ENCODE results near the gene TMEM132D. TPM values are rescaled to one million over a fixed set of nuclear protein-coding genes. Genes with fewer than 3 reads are reported as not detected.

TMEM132D gene
- total RNA-seq, 1 donor, result not detected

DNA sequence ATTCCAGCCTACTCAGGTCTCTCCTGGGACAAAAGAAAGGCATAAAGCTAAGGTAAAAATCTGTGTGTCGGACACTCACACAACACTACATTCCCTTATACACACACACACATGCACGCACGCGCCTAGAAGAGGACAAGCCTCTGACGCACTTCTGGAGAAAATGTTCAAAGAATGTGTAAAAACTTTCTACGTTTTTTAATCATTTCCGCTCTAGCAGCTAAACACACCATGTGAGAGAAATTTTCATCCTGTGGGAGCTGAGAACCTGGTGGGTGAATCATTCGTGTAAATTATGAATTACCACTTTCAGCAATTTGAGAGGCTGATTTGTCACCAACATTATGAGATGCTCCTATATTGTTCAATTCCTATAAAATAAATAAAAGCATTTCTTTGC lies 494.5 kb downstream of the TMEM132D start:
- H3K36me3 ChIP-seq (ENCODE audit: insufficient read depth, low read length), result no peaks in the 10 kb centered on the region
- H3K27ac ChIP-seq (ENCODE audit: low read depth, low read length), result no peak overlapping the region
- no peaks in the 10 kb centered on the region for H3K4me1 ChIP-seq (ENCODE audit: insufficient read depth, low read length)
- H3K79me2 ChIP-seq (ENCODE audit: insufficient read depth, low read length), result no peaks in the 10 kb centered on the region
- no peak for DNase-seq (ENCODE audit: insufficient read length, low spot score, missing footprints)
- H3K27me3 ChIP-seq (ENCODE audit: insufficient read depth, low read length), result no peaks in the 10 kb centered on the region
- peaks cover 3% of the 10 kb centered on the region for H3K9me3 ChIP-seq (ENCODE audit: low read depth, low read length)
- no peak overlapping the region for H3K4me3 ChIP-seq (ENCODE audit: insufficient read depth, low read length)
- no peaks in the 10 kb centered on the region for H4K20me1 ChIP-seq (ENCODE audit: insufficient read depth, low read length)
- H2AFZ ChIP-seq (ENCODE audit: low read length), result no peak overlapping the region
- TF ChIP-seq, protein P1, sequence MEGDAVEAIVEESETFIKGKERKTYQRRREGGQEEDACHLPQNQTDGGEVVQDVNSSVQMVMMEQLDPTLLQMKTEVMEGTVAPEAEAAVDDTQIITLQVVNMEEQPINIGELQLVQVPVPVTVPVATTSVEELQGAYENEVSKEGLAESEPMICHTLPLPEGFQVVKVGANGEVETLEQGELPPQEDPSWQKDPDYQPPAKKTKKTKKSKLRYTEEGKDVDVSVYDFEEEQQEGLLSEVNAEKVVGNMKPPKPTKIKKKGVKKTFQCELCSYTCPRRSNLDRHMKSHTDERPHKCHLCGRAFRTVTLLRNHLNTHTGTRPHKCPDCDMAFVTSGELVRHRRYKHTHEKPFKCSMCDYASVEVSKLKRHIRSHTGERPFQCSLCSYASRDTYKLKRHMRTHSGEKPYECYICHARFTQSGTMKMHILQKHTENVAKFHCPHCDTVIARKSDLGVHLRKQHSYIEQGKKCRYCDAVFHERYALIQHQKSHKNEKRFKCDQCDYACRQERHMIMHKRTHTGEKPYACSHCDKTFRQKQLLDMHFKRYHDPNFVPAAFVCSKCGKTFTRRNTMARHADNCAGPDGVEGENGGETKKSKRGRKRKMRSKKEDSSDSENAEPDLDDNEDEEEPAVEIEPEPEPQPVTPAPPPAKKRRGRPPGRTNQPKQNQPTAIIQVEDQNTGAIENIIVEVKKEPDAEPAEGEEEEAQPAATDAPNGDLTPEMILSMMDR (IDR thresholded peaks at IDR 0.05; ENCODE audit: extremely low read depth, low read depth, low read length), result no peak
- no peak overlapping the region for H3K4me2 ChIP-seq (ENCODE audit: insufficient read depth, low read length)

GRCh38 chr12:129404556-129404955 lies 499.3 kb downstream of the TMEM132D start:
- H3K79me2 ChIP-seq (ENCODE audit: insufficient read depth, low read length), result no peaks in the 10 kb centered on the region
- H3K27me3 ChIP-seq (ENCODE audit: insufficient read depth, low read length), result no peaks in the 10 kb centered on the region
- no peak overlapping the region for H3K4me2 ChIP-seq (ENCODE audit: insufficient read depth, low read length)
- H3K9me3 ChIP-seq (ENCODE audit: low read depth, low read length), result peaks cover 2% of the 10 kb centered on the region
- H3K27ac ChIP-seq (ENCODE audit: low read depth, low read length), result no peak overlapping the region
- TF ChIP-seq, protein P1 (IDR thresholded peaks at IDR 0.05; ENCODE audit: extremely low read depth, low read depth, low read length), result no peak
- no peak overlapping the region for H2AFZ ChIP-seq (ENCODE audit: low read length)
- no peak overlapping the region for H3K4me3 ChIP-seq (ENCODE audit: insufficient read depth, low read length)
- no peak for DNase-seq (ENCODE audit: insufficient read length, low spot score, missing footprints)
- H3K36me3 ChIP-seq (ENCODE audit: insufficient read depth, low read length), result no peaks in the 10 kb centered on the region
- no peaks in the 10 kb centered on the region for H3K4me1 ChIP-seq (ENCODE audit: insufficient read depth, low read length)
- no peaks in the 10 kb centered on the region for H4K20me1 ChIP-seq (ENCODE audit: insufficient read depth, low read length)

DNA sequence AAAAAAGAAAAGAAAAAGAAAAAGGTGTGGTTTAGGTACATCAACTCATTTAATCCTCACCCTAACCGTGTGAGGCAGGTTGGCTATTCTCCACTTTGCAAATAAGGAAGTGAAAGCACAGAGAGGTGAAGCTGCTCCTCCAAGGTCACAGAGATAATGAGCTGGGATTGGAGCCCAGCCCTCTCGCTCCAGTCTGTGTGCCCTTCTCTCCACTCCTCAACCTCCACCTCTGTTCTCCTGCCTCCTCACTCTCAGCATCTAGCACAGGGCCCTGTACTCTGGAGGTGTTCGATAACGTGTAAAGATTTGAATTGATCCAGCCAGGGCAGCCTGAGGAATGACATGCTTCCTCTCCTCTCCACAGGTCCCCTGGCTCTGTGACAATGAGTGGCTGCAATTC lies 502.3 kb downstream of the TMEM132D start:
- H3K4me2 ChIP-seq (ENCODE audit: insufficient read depth, low read length), result no peak overlapping the region
- DNase-seq (ENCODE audit: insufficient read length, low spot score, missing footprints), result no peak
- H3K27ac ChIP-seq (ENCODE audit: low read depth, low read length), result no peak overlapping the region
- H3K9me3 ChIP-seq (ENCODE audit: low read depth, low read length), result peaks cover 9% of the 10 kb centered on the region
- H3K27me3 ChIP-seq (ENCODE audit: insufficient read depth, low read length), result no peaks in the 10 kb centered on the region
- TF ChIP-seq, protein P1 (IDR thresholded peaks at IDR 0.05; ENCODE audit: extremely low read depth, low read depth, low read length), result no peak
- no peak overlapping the region for H3K4me3 ChIP-seq (ENCODE audit: insufficient read depth, low read length)
- H3K36me3 ChIP-seq (ENCODE audit: insufficient read depth, low read length), result no peaks in the 10 kb centered on the region
- H3K79me2 ChIP-seq (ENCODE audit: insufficient read depth, low read length), result no peaks in the 10 kb centered on the region
- H4K20me1 ChIP-seq (ENCODE audit: insufficient read depth, low read length), result no peaks in the 10 kb centered on the region
- H3K4me1 ChIP-seq (ENCODE audit: insufficient read depth, low read length), result no peaks in the 10 kb centered on the region
- H2AFZ ChIP-seq (ENCODE audit: low read length), result no peak overlapping the region

DNA sequence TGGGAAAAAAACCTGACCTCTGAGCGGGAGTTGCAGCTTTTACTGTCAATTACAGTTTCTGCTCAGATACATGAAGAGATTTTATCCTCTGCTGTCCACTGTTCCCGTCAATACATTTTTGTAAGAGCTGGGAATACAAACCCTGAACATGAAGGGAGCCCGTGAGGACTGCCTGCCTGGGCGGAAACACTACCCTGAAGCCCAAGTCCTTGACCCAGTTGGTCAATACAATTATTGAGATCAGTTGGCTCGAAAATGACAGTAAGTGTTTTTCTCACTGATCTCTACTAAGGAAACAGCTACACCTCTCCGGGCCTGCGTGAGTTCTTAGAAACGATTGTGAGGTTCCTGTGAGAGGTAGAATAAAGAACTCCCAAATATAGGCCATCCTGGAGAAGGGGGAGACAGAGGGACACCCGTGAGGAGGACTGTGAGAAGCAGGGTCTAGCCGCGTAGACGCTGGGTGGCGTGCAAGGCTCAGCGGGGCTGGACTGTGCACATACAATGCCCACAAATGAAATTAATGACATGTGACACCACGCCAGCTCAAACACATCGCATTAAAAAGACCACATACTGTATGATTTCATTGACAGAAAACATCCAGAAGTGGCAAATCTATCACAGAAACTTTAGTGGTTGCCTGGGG lies 509.5 kb downstream of the TMEM132D start:
- no peaks in the 10 kb centered on the region for H4K20me1 ChIP-seq (ENCODE audit: insufficient read depth, low read length)
- DNase-seq (ENCODE audit: insufficient read length, low spot score, missing footprints), result no peak
- peaks cover 13% of the 10 kb centered on the region for H3K9me3 ChIP-seq (ENCODE audit: low read depth, low read length)
- no peak overlapping the region for H3K27ac ChIP-seq (ENCODE audit: low read depth, low read length)
- no peak overlapping the region for H3K4me2 ChIP-seq (ENCODE audit: insufficient read depth, low read length)
- no peak overlapping the region for H2AFZ ChIP-seq (ENCODE audit: low read length)
- H3K4me3 ChIP-seq (ENCODE audit: insufficient read depth, low read length), result no peak overlapping the region
- no peaks in the 10 kb centered on the region for H3K36me3 ChIP-seq (ENCODE audit: insufficient read depth, low read length)
- TF ChIP-seq, protein P1 (IDR thresholded peaks at IDR 0.05; ENCODE audit: extremely low read depth, low read depth, low read length), result no peak
- no peaks in the 10 kb centered on the region for H3K79me2 ChIP-seq (ENCODE audit: insufficient read depth, low read length)
- no peaks in the 10 kb centered on the region for H3K27me3 ChIP-seq (ENCODE audit: insufficient read depth, low read length)
- no peaks in the 10 kb centered on the region for H3K4me1 ChIP-seq (ENCODE audit: insufficient read depth, low read length)

All from osteoblast (primary cell).